Breast epithelium (tissue), 3 donors: Measurements from ENCODE around the gene SYNE2.

ENCODE experiments used
- POLR2AphosphoS5 ChIP-seq, 3 donors: sonication (generic); formaldehyde crosslinking; IDR thresholded peaks; one replicate each; pipeline ENCODE4 v1.6.1; 2017; ENCODE audit warnings: antibody characterized with exemption in 3 of 3
- TF ChIP-seq, protein P1 (sequence below), 3 donors: fragments of 450-650 bp; IDR thresholded peaks; one replicate each; pipeline ENCODE4 v1.5.1; 2016 to 2017; ENCODE audit warnings: antibody characterized with exemption in 3 of 3, mild to moderate bottlenecking in 3 of 3, moderate library complexity in 3 of 3

GRCh38 chr14:64217834-64218233, 365.0 kb downstream of the SYNE2 start:
- TF ChIP-seq, protein P1, sequence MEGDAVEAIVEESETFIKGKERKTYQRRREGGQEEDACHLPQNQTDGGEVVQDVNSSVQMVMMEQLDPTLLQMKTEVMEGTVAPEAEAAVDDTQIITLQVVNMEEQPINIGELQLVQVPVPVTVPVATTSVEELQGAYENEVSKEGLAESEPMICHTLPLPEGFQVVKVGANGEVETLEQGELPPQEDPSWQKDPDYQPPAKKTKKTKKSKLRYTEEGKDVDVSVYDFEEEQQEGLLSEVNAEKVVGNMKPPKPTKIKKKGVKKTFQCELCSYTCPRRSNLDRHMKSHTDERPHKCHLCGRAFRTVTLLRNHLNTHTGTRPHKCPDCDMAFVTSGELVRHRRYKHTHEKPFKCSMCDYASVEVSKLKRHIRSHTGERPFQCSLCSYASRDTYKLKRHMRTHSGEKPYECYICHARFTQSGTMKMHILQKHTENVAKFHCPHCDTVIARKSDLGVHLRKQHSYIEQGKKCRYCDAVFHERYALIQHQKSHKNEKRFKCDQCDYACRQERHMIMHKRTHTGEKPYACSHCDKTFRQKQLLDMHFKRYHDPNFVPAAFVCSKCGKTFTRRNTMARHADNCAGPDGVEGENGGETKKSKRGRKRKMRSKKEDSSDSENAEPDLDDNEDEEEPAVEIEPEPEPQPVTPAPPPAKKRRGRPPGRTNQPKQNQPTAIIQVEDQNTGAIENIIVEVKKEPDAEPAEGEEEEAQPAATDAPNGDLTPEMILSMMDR (IDR thresholded peaks at IDR 0.05): no peak
- no peak for TF ChIP-seq POLR2AphosphoS5 (IDR thresholded peaks at IDR 0.05)
